22Rv1 (cell line): ENCODE measurements around the gene KRT73.

Experiments used
- H3K27ac ChIP-seq: fragments of 450-650 bp; 2 replicates; pipeline ENCODE4 v1.5.1; 2017
- CTCF ChIP-seq: fragments of 450-650 bp; IDR thresholded peaks from 2 replicates; pipeline ENCODE4 v1.5.1; 2017; ENCODE audit warnings: mild to moderate bottlenecking
- ZFX ChIP-seq: fragments of 450-650 bp; IDR thresholded peaks from 2 replicates; pipeline ENCODE4 v1.6.1; 2017; ENCODE audit warnings: antibody characterized with exemption, borderline replicate concordance

The KRT73 gene

GRCh38 chr12:52618216-52618615, at the start of gene KRT73:
Gene KRT73 (minus strand): TSS chr12:52618559. CDS start chr12:52618524, 35 bp downstream.
- TF ChIP-seq CTCF: no peak
- TF ChIP-seq ZFX: no peak
- H3K27ac ChIP-seq: no peak within 1 kb of the TSS

GRCh38 chr12:52667931-52668330, 49.6 kb upstream of the KRT73 start:
- no peak overlapping the region for H3K27ac ChIP-seq
- no peak for TF ChIP-seq ZFX
- no peak; the same call in 1 of the 2 replicates for TF ChIP-seq CTCF

- TF ChIP-seq CTCF (peak; percentile 35), ZFX (no peak)
- no peak overlapping the region for H3K27ac ChIP-seq
These were observed 49.1 kb upstream of the KRT73 start for GRCh38 chr12:52667509-52667908.

- H3K27ac ChIP-seq: no peak overlapping the region
- TF ChIP-seq CTCF (no peak), ZFX (no peak)
These were observed 48.1 kb upstream of the KRT73 start for GRCh38 chr12:52666471-52666870.

GRCh38 chr12:52663420-52663819, 45.1 kb upstream of the KRT73 start:
- H3K27ac ChIP-seq: no peak overlapping the region
- no peak for TF ChIP-seq CTCF
- no peak for TF ChIP-seq ZFX

- TF ChIP-seq CTCF: no peak
- no peak for TF ChIP-seq ZFX
- H3K27ac ChIP-seq: no peak overlapping the region
These were observed 44.5 kb upstream of the KRT73 start for GRCh38 chr12:52662918-52663229.

- H3K27ac ChIP-seq: no peak overlapping the region
- TF ChIP-seq CTCF (no peak), ZFX (no peak)
These were observed 43.9 kb upstream of the KRT73 start for GRCh38 chr12:52662093-52662917.
